SK-N-MC (cell line): ENCODE measurements around the gene FCHSD2.

ENCODE experiments used
- EZH2 ChIP-seq: fragments of 200-600 bp; sonication (generic); IDR thresholded peaks from one replicate; pipeline ENCODE4 v1.6.1; 2017; ENCODE audit warnings: antibody characterized with exemption
- FOXP2 ChIP-seq: optimal IDR thresholded peaks from 2 replicates; pipeline ENCODE3; 2011; ENCODE audit warnings: mild to moderate bottlenecking, moderate library complexity; ENCODE audit not compliant: insufficient read depth; ENCODE audit errors: extremely low read length, control extremely low read depth
- POLR2AphosphoS5 ChIP-seq: IDR thresholded peaks from 2 replicates; pipeline ENCODE4 v1.6.1; 2012; ENCODE audit warnings: mild to moderate bottlenecking, low read depth, low read length, borderline replicate concordance

- TF ChIP-seq EZH2, result no peak
- no peak for TF ChIP-seq POLR2AphosphoS5
- TF ChIP-seq FOXP2, result no peak
Observed at GRCh38 chr11:73047773-73048371, 94.2 kb downstream of the FCHSD2 start.
